ENCODE measurements around the gene UGT1A4. TPM values are rescaled to one million over a fixed set of nuclear protein-coding genes. Genes with fewer than 3 reads are reported as not detected.

Gene UGT1A4
- total and polyA plus RNA-seq, 2 donors (not counting 3 experiments of a cell fraction or from before 2014, with no cell fraction given), result not detected

GRCh38 chr2:233780771-233781170 is 62.2 kb downstream of the UGT1A4 start:
- H2AFZ ChIP-seq (ENCODE audit: low read depth, low read length), result no peak overlapping the region
- no peaks in the 10 kb centered on the region for H3K27me3 ChIP-seq (ENCODE audit: control insufficient read depth in 2 of 2, insufficient read depth in 2 of 2, low read length in 2 of 2)
- no peaks in the 10 kb centered on the region for H3K9me1 ChIP-seq (replicated peaks; ENCODE audit: control insufficient read depth, extremely low read depth, insufficient read depth, low read length)
- DNase-seq (ENCODE audit: low read depth, low spot score) (no peak), FAIRE-seq (no peak)
- H3K9ac ChIP-seq (replicated peaks; ENCODE audit: extremely low read depth, insufficient read depth, low read length), result no peak overlapping the region
- intact Hi-C loops (cut with micrococcal nuclease) (no loop called here), dilution Hi-C loops (cut with MboI; ENCODE audit: extremely low pct_ligation_motif_present, low sequenced_read_pairs) (no loop called here)
- H4K20me1 ChIP-seq (replicated peaks; ENCODE audit: control insufficient read depth, extremely low read depth, insufficient read depth, low read length), result no peaks in the 10 kb centered on the region
- H3K79me2 ChIP-seq (ENCODE audit: control insufficient read depth, insufficient read depth, low read length), result no peaks in the 10 kb centered on the region
- no peaks in the 10 kb centered on the region for H3K9me3 ChIP-seq (replicated peaks; ENCODE audit: control insufficient read depth, insufficient read depth, low read length)
- no peak overlapping the region for H3K27ac ChIP-seq (ENCODE audit: insufficient read depth, low read depth, low read length)
- H3K4me1 ChIP-seq (ENCODE audit: control insufficient read depth, extremely low read depth, insufficient read depth, low read length), result no peaks in the 10 kb centered on the region
- H3K4me3 ChIP-seq (replicated peaks in 1 of 3; ENCODE audit: insufficient read depth in 1 of 3, low read depth in 1 of 3, low read length in 3 of 3), result no peak overlapping the region
- no peaks in the 10 kb centered on the region for H3K36me3 ChIP-seq (ENCODE audit: control insufficient read depth in 2 of 2, extremely low read depth in 1 of 2, insufficient read depth in 2 of 2, low read length in 2 of 2)
- ChIA-PET POLR2A (no interaction called here), CTCF (no interaction called here)
- no peak overlapping the region for H3K4me2 ChIP-seq (ENCODE audit: insufficient read depth, low read length)
- BruUV-seq (replicated peaks), result no TSS peak
- TF ChIP-seq POLR2AphosphoS5 (IDR thresholded peaks at IDR 0.05; ENCODE audit: insufficient read depth, low read depth, low read length) (no peak), GATA2 (IDR thresholded peaks at IDR 0.05; ENCODE audit: insufficient read depth, insufficient read length, low read depth, low read length) (no peak), FOS (IDR thresholded peaks at IDR 0.05; ENCODE audit: borderline replicate concordance, insufficient read depth, low read length) (no peak), MAX (IDR thresholded peaks at IDR 0.05; ENCODE audit: insufficient read depth, insufficient read length) (no peak), CTCF (IDR thresholded peaks at IDR 0.05; ENCODE audit: extremely low read depth in 1 of 2, insufficient read depth in 1 of 2, low read depth in 1 of 2, low read length in 2 of 2) (no peak), JUN (IDR thresholded peaks at IDR 0.05; ENCODE audit: borderline replicate concordance, insufficient read depth, insufficient read length, low read depth) (no peak), EZH2 (IDR thresholded peaks at IDR 0.05; ENCODE audit: borderline replicate concordance, low read depth, low read length, severe bottlenecking) (no peak), POLR2A (IDR thresholded peaks at IDR 0.05; ENCODE audit: low read depth, low read length) (no peak), MYC (IDR thresholded peaks at IDR 0.05; ENCODE audit: low read depth, low read length) (no peak)

Measured in endothelial cell of umbilical vein (primary cell).